B cell (primary cell): ENCODE results near the gene COPS8.

Experiments
- CTCF ChIP-seq: fragments of 200-600 bp; IDR thresholded peaks from one replicate; pipeline ENCODE4 v1.8.0; 2022; ENCODE audit warnings: antibody characterized with exemption, mild to moderate bottlenecking
- EZH2 ChIP-seq: IDR thresholded peaks from 2 replicates; pipeline ENCODE4 v1.6.1; 2012; ENCODE audit warnings: borderline replicate concordance, low read depth, mild to moderate bottlenecking, moderate library complexity, low read length; ENCODE audit not compliant: insufficient read depth, poor library complexity, severe bottlenecking

DNA sequence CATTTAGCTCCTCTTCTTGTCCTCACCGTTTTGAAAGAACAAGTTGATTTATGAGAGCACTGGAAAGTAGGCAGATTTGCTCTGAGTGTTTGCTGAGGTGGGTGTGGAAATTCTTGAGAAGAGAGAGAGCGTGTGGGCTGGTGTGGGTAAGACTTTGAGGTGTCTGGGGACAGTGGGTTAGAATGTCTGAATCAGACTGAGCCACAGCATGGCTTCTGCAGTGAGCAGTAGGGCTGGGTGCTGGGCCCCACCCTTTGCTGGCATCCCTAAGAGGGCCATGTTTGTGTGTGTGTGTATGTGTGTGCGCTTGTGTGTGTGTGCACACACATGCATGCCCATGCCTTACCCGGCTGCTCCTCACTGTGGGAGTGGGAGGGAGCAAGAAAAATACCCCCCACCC is 63.7 kb downstream of the COPS8 start:
- TF ChIP-seq CTCF (no peak), EZH2 (no peak)
